Hippocampal formation (tissue), 2 donors: ENCODE measurements around the gene RAB14.

Experiments used
- DNase-seq, 2 donors: peaks; one replicate each; lab custom pipeline; 2025; lab: John Stamatoyannopoulos, UW

RAB14 gene

DNA sequence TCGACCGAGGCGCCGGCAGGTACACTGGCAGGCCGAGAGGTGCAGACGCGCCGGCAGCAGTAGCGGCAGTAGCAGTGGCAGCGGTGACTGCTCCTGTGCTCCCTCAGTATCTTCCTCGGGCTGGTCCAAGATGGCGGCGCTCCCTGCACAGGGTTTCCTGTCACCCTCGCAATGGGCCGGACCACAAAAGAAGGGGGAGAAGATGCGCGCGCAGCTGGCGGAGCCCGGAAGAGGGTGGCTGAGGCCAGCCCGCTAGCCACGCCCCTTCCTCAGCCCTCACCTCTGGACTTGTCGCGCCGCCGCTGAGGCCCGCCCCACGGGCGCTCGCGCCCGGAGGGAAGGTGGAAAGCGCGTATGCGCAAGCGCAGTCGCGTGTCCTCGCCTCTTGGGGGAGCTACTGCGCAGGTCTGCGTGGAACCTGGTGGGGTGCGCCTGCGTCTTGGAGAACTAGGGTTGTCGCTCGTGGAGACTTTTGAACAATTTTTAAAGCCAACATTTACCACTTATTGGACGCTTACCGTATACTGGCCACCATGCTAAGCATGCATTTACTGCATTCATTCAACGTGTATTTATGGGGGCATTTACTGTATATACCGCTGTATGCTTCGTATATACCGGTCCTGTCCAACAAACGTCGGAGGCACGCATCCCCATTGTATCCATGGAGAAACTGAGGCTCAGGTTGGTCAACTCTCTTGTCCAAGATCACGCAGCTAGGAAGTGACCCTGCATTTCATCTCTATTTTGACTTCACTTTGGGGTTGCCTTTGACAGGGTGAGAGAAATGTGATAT lies at the start of gene RAB14:
Gene RAB14 (minus strand): TSS at position 132 of the 796 bp plus-strand sequence. CDS start 8,457 bp downstream, outside the sequence.
- DNase-seq: peak; percentile 98 to 99

DNA sequence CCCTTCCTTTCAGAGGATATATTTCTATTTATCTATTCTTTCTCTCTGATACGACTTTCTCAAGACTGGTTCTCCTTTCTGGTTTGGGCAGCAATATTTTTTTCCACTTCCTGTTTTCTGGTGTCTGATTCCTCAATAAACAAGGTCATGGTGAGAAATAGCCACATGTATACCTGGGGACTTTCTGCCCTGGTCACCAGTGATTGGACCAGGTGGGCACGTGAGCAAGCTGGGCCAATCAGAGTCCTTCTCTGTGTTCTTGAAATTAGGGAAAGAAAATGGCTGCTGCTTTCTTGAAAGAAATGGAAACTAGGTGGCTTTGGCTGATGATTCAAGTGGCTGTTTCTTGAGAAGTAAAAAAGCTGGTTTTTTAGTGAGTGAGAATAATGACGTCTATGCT lies 47.9 kb upstream of the RAB14 start:
- DNase-seq: no peak

DNA sequence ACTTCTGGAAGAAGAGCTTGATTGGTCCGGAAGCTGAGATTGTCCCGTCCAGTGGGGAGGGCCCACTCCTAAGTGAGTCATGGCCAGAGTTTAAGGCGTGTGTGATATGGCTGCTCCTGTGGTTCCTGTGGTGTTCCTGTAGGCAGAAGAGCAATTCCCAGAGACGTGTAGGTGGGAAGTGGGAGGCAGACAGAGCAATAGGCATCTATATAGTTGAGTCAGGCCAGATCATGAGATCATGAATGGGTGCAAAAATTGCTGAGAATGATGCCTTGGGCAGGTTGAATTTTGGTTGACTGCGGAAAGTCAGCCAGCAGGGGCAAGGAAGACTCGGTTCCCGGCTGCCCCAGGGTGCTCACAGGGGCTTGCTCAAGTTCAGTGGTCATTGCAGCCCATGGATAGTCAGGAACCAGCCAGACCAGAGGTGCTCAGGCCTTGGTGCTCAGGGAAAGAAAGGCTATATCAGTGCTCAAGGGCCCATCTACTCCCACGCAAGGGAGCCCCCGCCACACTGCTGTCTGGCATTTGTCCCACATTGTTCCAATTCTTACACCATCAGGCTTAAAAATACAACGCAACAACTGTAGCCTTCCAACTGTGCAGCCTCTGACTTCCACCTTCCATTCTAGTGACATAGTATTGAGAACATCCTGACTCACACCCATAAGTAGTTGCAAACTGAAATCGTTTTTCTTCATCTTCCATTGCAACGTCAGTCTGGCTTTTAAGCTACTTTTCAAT lies 45.3 kb upstream of the RAB14 start:
- DNase-seq: no peak

DNA sequence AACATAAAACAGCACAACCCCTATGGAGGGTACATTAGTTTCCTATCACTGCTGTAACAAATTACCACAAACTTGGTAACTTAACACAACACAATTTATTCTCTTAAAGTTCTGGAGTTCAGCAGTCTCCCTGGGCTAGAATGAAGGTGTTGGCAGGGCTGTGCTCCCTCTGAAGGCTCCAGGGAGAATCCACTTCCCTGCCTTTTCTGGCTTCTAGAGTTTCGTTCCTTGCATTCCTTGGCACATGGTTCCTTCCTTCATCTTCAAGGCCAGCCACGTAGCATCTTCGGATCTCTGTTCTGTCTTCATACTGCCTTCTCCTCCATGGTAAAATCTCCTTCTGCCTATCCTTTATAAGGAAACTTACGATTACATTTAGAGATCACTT lies 41.3 kb upstream of the RAB14 start:
- DNase-seq: no peak

DNA sequence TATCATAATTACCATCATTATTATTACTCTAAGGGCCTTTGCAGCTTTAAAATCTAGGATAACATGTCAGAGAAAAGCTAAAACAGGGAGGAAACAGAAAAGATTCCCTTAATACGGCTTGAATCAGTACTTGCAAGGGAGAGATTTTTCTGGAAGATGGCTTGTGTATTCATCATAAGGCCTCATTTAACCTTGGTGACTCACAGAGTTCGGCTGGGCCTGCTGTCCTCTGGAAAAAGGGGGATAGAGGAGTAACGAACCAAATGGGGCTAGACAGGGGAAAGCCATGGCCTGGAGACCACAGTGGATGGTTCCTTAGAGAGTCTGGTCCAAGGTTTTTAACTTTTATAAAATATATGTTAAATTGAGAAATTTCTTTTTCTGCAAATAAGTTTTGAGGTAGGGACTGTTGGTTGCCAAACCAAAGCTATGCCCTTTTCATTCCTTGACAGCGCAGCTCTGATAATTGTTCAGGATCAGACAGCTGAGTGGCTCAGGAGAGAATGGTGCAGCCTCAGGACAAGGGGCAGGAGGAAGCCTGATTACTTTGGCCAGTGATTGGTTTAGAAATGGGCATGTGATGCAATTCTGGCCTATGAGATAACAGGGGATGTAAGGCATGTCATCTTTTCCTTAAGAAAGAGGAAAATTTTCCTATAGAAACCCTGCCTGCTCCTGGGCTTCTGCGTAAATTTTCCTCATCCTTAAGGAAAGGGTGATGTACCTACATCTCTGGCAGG lies 40.7 kb upstream of the RAB14 start:
- DNase-seq: no peak

DNA sequence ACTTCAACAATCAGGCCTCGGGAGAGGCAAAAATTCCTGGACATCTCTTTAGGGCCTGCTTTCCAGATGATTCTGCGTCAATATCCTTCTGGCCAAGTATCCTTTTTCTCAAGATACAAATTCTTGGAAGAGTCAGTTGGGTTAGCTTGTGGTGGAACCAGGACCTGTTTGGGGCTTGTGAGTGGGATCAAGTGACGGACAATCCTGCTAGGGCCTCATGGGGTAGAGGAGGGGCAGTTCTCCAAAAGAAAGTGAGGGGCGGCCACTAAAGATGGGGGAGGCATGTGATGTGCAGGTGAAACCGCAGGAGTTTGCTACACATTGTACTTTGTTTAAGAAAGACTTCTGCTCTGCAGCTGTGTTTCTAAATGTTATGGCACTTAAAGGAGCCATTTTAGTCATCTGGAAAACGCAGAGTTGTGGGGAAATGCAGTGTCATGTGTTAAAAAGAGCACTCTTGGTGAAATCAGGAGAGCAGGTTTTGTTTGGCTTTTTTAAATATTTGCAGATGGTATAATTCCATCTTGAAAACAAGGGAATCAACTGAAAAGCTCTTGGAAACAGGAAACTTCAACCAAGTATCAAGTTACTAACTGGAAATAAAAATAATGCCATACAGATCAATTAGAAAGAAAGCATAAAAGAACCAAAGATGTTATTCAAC lies 38.9 kb upstream of the RAB14 start:
- no peak for DNase-seq

DNA sequence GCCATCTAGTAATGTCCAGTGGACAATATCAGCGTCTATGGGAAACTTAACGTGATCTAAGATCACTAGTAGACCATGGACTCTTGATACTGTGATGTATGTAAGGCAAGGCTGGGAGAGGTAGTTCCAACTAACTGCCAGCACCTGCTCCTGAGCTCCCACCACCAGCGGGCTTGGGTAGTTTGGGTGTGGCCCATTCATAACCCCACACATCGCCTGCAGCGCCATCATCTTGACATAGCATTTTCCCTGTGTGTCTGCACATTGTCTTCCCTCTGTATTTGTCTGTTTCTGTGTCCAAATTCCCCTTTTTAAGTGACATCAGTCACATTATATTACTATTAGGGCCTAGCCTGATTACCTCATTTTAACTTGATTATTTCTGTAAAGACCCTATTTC lies 38.2 kb upstream of the RAB14 start:
- DNase-seq: no peak

DNA sequence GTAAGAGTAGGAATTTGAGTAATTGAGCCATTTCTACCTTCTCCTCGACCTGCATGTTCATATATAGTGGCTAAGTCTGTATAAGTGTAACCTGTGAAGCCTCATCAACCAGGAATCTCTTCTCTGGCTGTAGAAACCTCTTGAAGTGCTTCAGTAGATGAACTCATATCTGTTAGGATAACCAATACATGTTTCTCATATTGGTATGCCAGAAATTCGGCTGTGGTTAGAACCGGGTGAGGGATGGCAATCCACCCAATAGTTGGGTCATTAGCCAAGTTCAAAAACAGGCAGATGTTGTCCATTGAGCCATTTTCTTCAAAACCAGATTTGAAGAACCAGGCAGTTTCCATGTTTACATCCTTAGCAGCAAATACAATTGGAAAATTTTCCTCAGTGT lies 37.4 kb upstream of the RAB14 start:
- DNase-seq: no peak

DNA sequence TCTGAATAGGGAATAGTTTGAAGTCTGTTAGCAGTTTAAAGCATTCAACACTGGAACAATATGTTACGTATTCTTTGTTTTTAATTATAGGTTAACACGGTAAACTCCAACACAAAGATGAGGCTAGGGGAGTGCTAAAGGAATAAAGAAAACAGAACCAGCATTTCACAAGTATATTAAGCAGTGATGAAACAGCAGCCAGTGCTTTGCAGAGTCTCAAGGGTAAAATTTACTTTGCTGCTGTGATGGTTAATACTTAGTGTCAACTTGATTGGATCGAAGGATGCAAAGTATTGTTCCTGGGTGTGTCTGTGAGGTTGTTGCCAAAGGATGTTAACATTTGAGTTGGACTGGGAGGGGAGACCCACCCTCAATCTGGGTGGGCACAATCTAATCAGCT lies 36.2 kb upstream of the RAB14 start:
- no peak for DNase-seq

DNA sequence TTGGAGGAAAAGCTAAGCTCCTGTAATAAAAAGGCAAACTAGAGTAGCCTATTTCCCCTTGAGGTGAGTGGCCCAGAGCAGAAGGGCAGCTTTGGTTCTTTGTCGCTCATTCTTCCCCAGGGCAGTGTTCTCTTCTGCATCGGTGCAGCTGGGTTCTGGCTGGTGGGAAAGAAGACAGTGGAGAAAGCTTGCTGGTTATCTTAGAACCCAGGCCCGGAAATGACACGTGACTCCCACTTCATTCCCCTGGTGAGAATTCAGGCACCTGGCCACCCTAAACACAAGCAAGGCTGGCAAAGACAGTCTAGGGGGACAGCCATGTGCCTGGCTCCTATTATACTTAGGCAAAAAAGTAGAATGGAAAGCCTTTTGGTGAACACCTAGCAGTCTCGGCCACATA lies 33.8 kb upstream of the RAB14 start:
- DNase-seq: no peak

DNA sequence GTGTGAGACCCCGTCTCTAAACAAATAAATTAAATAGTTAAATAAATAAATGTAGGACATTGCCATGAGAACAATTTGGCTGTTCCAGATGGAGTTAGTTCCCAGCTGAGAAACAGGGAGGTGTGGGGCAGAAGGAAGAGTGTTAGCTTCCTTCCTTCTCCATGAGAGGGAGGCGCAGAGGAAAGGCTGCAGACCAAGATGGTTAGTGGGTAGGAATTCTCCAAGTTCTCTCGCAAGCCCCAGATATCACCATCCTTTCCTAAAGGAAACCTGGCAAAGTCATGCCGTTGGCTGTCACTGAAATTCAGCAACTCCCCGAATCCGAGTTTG lies 33.1 kb upstream of the RAB14 start:
- no peak for DNase-seq

DNA sequence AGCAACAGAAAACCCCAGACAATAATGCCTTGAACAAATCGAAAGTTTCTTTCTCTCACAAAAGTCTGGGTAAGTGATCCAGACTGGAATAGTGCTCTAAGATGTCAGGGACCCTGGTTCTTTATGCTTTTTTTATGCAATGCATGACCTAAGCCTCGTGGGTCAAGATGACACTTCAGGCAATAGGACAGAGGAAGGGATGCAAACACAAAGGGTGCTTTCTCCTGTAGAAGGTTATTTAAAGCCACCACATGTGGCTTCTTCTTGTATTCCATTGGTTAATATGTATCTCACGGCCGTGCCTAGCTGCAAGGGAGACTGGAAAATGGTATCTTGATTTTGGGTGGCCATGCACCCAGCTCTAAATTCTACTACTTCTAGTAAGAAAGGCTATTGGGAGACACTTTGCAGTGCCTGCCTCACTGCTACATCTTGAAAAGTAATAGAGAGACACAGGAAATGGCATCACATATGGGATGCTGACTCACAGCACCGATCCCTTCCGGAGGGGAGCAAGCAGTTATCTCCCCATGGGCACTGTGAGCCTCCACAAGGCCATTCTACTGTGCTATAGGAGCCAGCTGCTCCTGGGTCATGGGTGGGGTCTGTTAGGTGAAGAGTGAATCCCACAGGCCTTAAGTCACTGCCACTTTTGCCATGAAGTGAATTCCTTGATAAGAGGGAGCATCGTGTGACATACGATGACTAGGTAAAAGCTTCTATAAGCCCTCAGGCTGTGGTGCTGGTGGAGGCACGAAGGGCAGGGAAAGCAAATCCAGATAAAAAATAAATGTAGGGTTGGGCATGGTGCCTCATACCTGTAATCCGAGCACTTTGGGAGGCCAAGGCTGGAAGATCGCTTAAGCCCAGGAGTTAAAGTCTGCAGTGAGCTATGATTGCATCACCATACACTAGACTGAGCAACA lies 32.5 kb upstream of the RAB14 start:
- DNase-seq: no peak

DNA sequence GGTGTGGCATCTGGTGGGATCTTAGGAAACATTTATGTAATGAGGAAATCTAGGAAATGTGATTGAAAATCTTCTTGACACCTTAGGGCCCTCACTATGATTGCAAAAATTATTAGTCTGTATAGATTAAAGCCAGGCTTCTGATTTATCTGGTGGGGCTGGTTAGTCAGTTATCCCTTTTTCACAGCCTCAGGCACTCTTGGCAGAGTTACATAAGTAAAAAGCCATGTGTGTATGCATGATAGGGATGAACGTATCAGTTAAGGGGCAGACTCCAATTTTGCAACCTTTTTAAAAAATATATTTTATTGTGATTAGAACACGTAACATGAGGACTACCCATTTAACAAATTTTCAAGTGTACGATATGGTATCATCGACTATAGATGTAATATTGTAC lies 30.6 kb upstream of the RAB14 start:
- no peak for DNase-seq

DNA sequence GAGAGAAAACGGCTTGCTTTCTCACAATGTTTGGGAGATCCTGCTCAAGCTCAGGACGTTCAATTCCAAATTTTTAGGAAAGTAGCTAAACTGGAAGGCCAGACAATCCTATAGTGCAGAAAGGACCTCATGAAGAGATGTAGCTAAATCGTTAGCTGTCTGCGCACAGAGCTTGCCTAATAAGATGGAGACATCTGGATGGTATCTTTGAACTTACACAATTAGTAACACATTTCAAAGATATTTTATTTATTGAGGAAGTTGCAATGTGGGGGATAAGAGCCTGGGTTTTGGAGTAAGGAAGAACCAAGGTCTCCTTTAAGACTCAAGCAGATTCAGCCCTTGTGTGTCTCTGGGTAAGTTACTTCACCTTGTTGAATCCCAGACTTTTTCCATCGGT lies 28.6 kb upstream of the RAB14 start:
- no peak for DNase-seq

DNA sequence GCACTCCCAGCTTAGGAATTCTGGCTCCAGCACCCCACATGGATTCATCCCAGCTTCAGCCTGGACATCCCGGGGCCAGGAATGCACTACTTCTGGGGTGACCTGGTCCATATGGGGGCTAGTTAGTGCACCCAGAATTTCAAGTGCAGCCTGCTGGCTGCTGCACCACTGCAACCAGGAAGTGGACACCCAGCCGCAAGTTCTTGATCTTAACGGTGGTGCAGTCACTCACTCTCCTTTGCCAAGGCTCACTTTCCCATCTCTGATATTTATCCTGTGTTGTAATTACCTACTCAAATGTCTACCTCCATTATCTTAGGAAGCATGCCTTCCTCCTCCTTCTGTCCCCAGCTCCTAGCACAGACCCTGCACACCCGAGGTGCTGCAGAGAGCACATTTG lies 26.2 kb upstream of the RAB14 start:
- no peak for DNase-seq

DNA sequence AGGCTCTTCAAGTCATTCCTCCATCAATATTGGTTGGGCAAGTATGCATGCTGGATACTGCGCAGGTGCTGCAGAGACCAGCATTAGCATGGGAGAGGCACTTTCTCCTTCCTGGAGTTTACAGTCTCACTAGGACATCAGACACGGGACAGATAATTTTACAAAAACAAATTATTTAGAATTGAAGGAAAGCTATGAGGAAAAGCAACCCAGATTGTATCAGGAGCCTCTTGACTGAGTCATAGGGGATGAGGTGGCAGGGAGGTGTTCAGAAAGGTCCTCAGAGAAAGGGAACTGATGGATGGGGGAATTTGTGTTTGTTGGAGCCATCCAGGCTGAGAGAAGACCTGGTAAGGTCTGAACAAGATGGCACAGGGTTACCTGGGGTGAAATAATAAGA lies 24.5 kb upstream of the RAB14 start:
- no peak for DNase-seq

DNA sequence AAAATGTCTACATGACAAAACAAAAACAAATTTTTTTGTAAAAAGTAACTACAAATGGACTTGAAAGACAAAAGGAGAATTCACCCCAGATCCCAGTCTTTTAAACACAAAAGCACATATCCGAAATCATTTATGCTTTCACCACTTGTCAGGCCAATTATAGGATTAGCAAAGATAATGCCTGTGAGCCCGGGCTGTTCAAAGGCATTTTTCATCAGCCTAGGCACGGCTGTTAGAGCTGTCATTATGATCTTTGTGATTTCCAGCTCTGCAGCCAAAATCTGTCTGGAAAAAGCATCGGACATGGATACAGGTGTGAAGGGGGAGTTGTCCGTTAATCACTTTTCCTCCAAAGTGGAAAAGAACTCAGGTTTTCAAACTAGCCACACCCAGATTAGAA lies 23.6 kb upstream of the RAB14 start:
- DNase-seq: no peak

DNA sequence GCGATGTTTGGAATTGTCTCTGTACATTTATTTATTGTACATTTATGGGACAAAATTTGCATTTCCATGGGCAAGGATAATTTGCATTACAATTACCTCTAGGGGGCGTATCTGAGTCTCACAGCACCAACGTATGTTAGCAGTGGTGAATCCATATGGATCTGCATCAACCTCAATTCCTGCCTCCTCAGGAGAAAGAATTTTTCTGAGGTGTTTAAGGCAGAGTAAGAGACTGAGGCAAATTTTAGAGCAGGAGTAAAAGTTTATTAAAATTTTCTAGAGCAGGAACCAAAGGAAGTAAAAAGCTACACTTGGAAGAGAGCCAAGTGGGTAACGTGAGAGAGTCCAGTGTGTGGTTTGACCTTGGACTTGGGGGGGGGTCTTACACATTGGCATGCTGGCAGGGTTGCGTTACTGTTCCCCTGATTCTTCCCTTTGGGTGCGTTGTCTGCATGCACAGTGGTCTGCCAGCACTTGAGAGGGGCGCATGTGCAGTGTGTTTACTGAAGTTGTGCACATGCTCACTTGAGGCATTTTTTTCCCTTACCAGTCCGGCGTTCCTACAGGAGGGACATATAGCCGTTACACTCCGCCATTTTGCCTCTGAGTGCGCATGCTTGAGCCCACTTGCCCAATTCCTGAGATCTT lies 21.0 kb upstream of the RAB14 start:
- peak in 1 of 2 donors; percentile 15 for DNase-seq

DNA sequence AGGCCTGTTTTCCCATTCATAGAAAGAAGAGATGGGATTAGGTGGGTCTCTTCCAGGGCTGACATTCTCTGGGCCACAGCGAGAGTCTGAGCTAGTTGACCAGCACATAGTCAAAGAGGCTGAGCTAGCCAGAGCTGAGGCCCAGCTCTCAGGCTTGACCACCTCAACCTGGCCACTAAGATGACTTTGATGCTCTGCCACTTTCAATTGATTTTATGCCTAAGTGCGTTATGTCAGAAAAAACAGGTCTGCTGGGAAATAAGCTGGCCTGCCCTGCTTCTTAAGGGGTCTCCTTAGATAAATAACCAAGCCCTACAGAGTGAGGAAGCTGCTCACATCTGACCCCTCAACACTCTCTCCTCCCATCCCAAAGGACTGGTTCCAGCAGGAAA lies 20.0 kb upstream of the RAB14 start:
- DNase-seq: no peak

DNA sequence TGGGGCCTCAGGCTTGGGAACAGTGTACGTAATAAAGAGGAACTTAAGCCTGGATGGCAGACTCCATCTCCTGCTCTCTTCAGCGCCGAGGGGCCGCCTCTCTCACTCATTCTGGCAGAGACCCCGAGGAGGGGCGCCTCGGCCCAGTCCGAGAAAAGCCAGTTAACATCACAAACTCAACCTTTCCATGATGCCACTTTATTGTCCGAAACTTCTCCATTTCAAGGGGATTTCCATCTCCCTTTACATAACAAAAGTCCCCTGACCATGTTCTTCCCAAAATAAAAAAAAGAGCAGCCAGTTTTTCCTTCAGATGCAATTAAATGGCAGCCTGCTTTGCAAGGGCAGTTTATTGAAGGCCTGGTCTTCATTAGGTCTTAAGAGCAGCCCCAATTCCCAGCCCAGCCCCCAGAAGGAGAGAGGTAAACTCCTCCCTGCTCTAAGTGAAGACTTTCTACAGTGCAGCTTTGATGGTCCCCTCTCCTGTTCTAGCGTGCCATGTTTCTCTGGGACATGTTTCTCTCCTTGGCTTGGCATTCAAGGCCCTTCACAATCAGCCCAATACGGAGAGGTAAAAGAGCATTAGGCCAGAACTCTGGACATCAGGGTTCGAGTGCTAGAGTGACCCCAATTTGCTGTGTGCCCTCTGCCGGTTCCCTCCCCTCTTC lies 19.5 kb upstream of the RAB14 start:
- DNase-seq: no peak
